ENCODE results near the gene ADCY10. TPM values are rescaled to one million over a fixed set of nuclear protein-coding genes. Genes with fewer than 3 reads are reported as not detected.
"Not testable (repeated sequence)": the region's sequence is repeated elsewhere in the genome, so short reads cannot be mapped to it uniquely, and the experiment has no call there.

ADCY10 gene
- total RNA-seq, 4 donors from 2014 or later = not detected

DNA sequence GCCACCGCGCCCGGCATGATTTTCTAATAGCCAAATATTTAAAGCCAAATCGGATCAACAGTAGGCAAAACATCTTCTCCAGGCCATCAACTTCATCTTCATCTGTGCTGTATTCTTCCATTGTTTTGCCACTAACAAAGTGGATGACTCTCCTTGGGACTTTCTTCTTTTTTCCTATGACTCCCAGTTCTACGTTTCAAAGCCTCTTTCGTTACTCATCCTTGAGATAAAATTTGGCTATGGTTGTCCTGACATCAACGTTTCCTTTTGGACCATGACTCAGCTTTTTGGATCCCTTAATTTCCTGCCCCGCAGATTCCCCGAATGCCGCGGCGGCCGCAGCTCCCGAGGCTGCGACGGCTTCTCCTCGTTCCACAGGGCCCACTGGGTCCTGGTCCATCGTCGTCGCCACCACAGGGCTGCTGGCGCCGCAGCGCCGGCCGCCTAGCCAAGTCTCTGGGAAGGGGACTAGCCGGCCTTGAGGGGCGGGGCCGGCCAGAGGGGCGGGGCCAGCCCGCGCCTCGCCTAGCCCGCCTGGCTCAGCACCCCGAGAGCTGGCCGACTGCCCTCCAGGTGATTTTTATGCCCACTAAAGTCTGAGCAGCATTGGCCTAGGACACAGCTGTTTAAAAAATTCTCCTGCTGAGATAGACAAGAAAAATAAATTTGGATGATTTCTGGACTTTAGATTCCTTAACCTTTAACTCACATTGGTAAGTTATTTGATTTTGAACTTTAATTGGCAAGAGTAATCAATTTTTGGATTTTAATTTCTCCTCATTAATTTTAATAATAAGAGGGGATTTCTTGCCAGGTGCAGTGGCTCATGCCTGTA lies 93.9 kb downstream of the ADCY10 start:
- TF ChIP-seq POLR2A (IDR thresholded peaks at IDR 0.05) (peak in 1 of 2 donors; percentile 22), POLR2AphosphoS5 (IDR thresholded peaks at IDR 0.05) (peak in 1 of 3 donors; percentile 22), EP300 (IDR thresholded peaks at IDR 0.05) (no peak)
- TF ChIP-seq, protein P1, sequence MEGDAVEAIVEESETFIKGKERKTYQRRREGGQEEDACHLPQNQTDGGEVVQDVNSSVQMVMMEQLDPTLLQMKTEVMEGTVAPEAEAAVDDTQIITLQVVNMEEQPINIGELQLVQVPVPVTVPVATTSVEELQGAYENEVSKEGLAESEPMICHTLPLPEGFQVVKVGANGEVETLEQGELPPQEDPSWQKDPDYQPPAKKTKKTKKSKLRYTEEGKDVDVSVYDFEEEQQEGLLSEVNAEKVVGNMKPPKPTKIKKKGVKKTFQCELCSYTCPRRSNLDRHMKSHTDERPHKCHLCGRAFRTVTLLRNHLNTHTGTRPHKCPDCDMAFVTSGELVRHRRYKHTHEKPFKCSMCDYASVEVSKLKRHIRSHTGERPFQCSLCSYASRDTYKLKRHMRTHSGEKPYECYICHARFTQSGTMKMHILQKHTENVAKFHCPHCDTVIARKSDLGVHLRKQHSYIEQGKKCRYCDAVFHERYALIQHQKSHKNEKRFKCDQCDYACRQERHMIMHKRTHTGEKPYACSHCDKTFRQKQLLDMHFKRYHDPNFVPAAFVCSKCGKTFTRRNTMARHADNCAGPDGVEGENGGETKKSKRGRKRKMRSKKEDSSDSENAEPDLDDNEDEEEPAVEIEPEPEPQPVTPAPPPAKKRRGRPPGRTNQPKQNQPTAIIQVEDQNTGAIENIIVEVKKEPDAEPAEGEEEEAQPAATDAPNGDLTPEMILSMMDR (IDR thresholded peaks at IDR 0.05) = no peak
- H3K27me3 ChIP-seq = no peaks in the 10 kb centered on the region
- no peaks in the 10 kb centered on the region for H3K36me3 ChIP-seq
- H3K4me1 ChIP-seq = no peaks in the 10 kb centered on the region
- 11% methylated on average over 34 of the region's 35 CpGs for WGBS
- DNase-seq (ENCODE audit: low spot score in 2 of 2) = peak; percentile 80 to 84
- H3K4me3 ChIP-seq = peak overlapping the region; percentile 53
- H3K9me3 ChIP-seq = no peaks in the 10 kb centered on the region
- H3K27ac ChIP-seq = peak overlapping the region; percentile 81

DNA sequence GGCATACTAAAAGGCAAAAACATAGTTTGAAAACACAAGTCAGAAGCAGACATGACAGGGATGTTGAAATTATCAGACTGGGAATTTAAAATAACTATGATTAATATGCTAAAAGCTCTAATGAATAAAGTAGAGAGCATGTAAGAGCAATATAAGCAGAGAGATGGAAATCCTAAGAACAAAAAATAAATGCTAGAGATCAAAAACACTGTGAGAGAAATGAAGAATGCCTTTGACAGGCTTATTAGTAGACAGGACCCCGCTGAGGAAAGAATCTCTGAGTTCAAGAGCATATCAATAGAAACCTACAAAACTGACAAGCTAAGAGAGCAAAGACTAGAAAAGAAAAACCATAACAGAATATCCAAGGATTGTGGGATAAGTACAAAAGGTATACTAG lies 98.3 kb downstream of the ADCY10 start:
- TF ChIP-seq EP300 (IDR thresholded peaks at IDR 0.05) (no peak), POLR2AphosphoS5 (IDR thresholded peaks at IDR 0.05) (no peak), POLR2A (IDR thresholded peaks at IDR 0.05) (no peak)
- TF ChIP-seq, protein P1 (IDR thresholded peaks at IDR 0.05) = no peak
- WGBS = 97% methylated on average over 1 of the region's 1 CpG
- H3K36me3 ChIP-seq = no peaks in the 10 kb centered on the region
- H3K27me3 ChIP-seq = no peaks in the 10 kb centered on the region
- no peak overlapping the region for H3K27ac ChIP-seq
- H3K9me3 ChIP-seq = no peaks in the 10 kb centered on the region
- H3K4me1 ChIP-seq = no peaks in the 10 kb centered on the region
- DNase-seq (ENCODE audit: low spot score in 2 of 2) = no peak
- H3K4me3 ChIP-seq = no peak overlapping the region

DNA sequence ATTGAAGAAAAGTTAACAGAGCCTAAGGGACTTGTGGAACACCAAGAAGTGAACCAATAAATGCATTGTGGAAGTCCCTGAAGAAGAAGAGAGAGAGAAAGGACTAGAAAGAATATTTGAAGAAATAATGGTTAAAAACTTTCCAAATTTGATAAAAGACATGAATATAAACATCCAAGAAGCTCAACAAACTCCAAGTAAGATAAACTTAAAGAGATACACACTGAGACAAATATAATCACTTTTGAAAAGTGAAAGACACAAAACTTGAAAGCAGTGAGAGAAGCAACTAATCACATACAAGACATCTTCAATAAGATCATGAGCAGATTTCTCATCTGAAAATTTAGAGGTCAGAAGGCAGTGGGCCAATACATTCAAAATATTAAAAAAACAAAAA lies 101.0 kb downstream of the ADCY10 start:
- Histone ChIP-seq H3K36me3 (no peaks in the 10 kb centered on the region), H3K27ac (no peak overlapping the region), H3K4me3 (no peak overlapping the region), H3K9me3 (no peaks in the 10 kb centered on the region), H3K27me3 (no peaks in the 10 kb centered on the region), H3K4me1 (no peaks in the 10 kb centered on the region)
- DNase-seq (ENCODE audit: low spot score in 2 of 2) = no peak
- TF ChIP-seq POLR2A (IDR thresholded peaks at IDR 0.05) (no peak), POLR2AphosphoS5 (IDR thresholded peaks at IDR 0.05) (no peak), EP300 (IDR thresholded peaks at IDR 0.05) (no peak)
- TF ChIP-seq, protein P1 (IDR thresholded peaks at IDR 0.05) = no peak

DNA sequence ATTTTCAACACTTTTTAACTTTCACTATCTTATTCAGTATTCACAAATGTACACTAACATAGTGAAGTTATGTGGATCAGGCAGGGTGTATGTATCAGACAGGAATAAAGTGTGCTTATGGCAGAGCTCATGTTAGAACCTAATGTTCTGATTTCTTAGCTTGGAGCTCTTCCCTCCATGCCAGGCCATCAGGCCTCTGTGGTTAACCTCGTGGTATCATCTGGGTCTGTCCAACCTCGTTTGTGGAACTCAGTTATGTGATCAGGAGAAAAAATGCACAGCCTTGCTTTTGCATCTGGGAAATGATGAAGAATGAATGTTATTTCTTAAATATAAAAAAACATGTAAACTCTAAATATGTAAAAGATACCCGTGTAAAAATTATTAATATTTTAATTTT lies 105.2 kb downstream of the ADCY10 start:
- Histone ChIP-seq H3K4me3 (no peak overlapping the region), H3K27me3 (no peaks in the 10 kb centered on the region), H3K27ac (no peak overlapping the region), H3K36me3 (no peaks in the 10 kb centered on the region), H3K9me3 (no peaks in the 10 kb centered on the region), H3K4me1 (peaks cover 6% of the 10 kb centered on the region)
- DNase-seq (ENCODE audit: low spot score in 2 of 2) = no peak
- 58% methylated on average over 3 of the region's 3 CpGs for WGBS
- TF ChIP-seq POLR2AphosphoS5 (IDR thresholded peaks at IDR 0.05) = no peak
- no peak for TF ChIP-seq POLR2A (IDR thresholded peaks at IDR 0.05)
- TF ChIP-seq EP300 (IDR thresholded peaks at IDR 0.05) = no peak
- TF ChIP-seq, protein P1 (IDR thresholded peaks at IDR 0.05) = no peak

DNA sequence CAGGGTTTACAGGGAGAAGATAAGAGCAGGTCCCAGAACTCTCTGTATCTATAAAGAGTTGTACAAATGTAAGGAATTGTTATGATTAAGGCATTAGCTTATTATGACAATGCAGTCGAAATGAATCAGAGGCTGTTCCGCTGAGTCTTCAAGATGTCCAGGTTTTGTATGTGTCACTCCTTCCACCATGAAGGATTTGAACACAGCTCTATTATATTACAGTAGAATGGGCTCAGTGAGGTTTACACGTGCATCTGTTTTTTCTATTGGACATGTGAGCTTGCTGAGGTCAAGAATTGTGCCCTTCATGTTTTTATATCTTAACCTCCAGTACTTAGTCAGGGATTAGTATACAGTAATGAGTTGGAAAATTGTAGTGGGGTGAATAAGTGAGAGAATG lies 105.8 kb downstream of the ADCY10 start:
- no peak overlapping the region for H3K27ac ChIP-seq
- no peaks in the 10 kb centered on the region for H3K36me3 ChIP-seq
- H3K4me3 ChIP-seq = no peak overlapping the region
- TF ChIP-seq POLR2AphosphoS5 (IDR thresholded peaks at IDR 0.05) = no peak
- no peak for TF ChIP-seq EP300 (IDR thresholded peaks at IDR 0.05)
- no peak for TF ChIP-seq POLR2A (IDR thresholded peaks at IDR 0.05)
- TF ChIP-seq, protein P1 (IDR thresholded peaks at IDR 0.05) = no peak
- no peaks in the 10 kb centered on the region for H3K27me3 ChIP-seq
- WGBS = 88% methylated on average over 3 of the region's 3 CpGs
- H3K4me1 ChIP-seq = peaks cover 10% of the 10 kb centered on the region
- H3K9me3 ChIP-seq = no peaks in the 10 kb centered on the region
- no peak for DNase-seq (ENCODE audit: low spot score in 2 of 2)

DNA sequence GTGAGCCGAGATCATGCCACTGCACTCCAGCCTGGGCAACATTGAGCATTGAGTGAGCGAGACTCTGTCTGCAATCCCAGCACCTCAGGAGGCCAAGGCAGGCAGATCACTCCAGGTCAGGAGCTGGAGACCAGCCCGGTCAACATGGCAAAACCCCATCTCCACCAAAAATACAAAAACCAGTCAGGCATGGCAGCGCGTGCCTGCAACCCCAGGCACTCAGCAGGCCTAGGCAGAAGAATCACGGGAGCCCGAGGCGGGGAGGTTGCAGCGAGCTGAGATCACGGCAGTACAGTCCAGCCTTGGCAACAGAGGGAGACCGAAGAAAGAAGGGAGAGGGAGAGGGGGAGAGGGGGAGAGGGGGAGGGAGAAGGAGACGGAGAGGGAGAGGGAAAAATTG lies 107.3 kb downstream of the ADCY10 start:
- H3K27me3 ChIP-seq; DNase-seq (ENCODE audit: low spot score in 2 of 2); H3K4me3 ChIP-seq; H3K36me3 ChIP-seq; H3K9me3 ChIP-seq; H3K27ac ChIP-seq: not testable (repeated sequence)
- H3K4me1 ChIP-seq = peaks cover 13% of the 10 kb centered on the region
- 87% methylated on average over 12 of the region's 12 CpGs for WGBS

DNA sequence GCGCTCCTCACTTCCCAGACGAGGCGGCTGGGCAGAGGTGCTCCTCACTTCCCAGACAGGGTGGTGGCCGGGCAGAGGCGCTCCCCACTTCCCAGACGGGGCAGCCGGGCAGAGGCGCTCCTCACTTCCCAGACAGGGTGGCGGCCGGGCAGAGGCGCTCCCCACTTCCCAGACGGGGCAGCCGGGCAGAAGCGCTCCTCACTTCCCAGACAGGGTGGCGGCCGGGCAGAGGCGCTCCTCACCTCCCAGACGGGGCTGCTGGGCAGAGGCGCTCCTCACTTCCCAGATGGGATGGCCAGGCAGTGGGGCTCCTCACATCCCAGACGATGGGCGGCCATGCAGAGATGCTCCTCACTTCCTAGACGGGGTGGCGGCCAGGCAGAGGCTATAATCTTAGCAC lies 107.7 kb downstream of the ADCY10 start:
- H3K9me3 ChIP-seq; H3K27me3 ChIP-seq; DNase-seq (ENCODE audit: low spot score in 2 of 2); H3K36me3 ChIP-seq; H3K4me3 ChIP-seq; H3K27ac ChIP-seq: not testable (repeated sequence)
- H3K4me1 ChIP-seq = peaks cover 13% of the 10 kb centered on the region
- 89% methylated on average over 9 of the region's 23 CpGs for WGBS
